ENCODE measurements around the gene SYT2.
"Not testable (repeated sequence)": the region's sequence is repeated elsewhere in the genome, so short reads cannot be mapped to it uniquely, and the experiment has no call there.

The SYT2 gene

GRCh38 chr1:202710070-202711045, at the start of gene SYT2:
Gene SYT2, minus strand, starts transcription at chr1:202710454. Its CDS starts 104,682 bp downstream, at chr1:202605772.
- Histone ChIP-seq H3K4me1 (ENCODE audit: control insufficient read depth, insufficient read depth, low read length) (peaks cover 29% of the 10 kb centered on the region), H3K36me3 (ENCODE audit: control insufficient read depth, insufficient read depth, low read length) (no peaks in the 10 kb centered on the region), H3K4me3 (ENCODE audit: low read depth, low read length) (peak within 1 kb of the TSS; percentile 84), H3K9ac (ENCODE audit: low read length) (peak within 1 kb of the TSS; percentile 66), H3K27ac (ENCODE audit: low read depth, low read length) (no peak within 1 kb of the TSS), H3K27me3 (ENCODE audit: control insufficient read depth, insufficient read depth, low read length) (peaks cover 79% of the 10 kb centered on the region), H3K9me3 (ENCODE audit: control insufficient read depth, insufficient read depth, low read depth, low read length) (no peaks in the 10 kb centered on the region)

- no peaks in the 10 kb centered on the region for H3K4me1 ChIP-seq (ENCODE audit: control insufficient read depth, insufficient read depth, low read length)
- H3K4me3 ChIP-seq (ENCODE audit: low read depth, low read length), result no peak overlapping the region
- H3K9me3 ChIP-seq (ENCODE audit: control insufficient read depth, insufficient read depth, low read depth, low read length), result no peaks in the 10 kb centered on the region
- peaks cover 100% of the 10 kb centered on the region for H3K36me3 ChIP-seq (ENCODE audit: control insufficient read depth, insufficient read depth, low read length)
- H3K9ac ChIP-seq (ENCODE audit: low read length), result no peak overlapping the region
- H3K27ac ChIP-seq (ENCODE audit: low read depth, low read length), result no peak overlapping the region
- H3K27me3 ChIP-seq (ENCODE audit: control insufficient read depth, insufficient read depth, low read length), result no peaks in the 10 kb centered on the region
These were observed 46.1 kb upstream of the SYT2 start for GRCh38 chr1:202756391-202756790.

- Histone ChIP-seq H3K4me3 (ENCODE audit: low read depth, low read length) (no peak overlapping the region), H3K4me1 (ENCODE audit: control insufficient read depth, insufficient read depth, low read length) (no peaks in the 10 kb centered on the region), H3K27ac (ENCODE audit: low read depth, low read length) (no peak overlapping the region), H3K36me3 (ENCODE audit: control insufficient read depth, insufficient read depth, low read length) (peaks cover 100% of the 10 kb centered on the region), H3K27me3 (ENCODE audit: control insufficient read depth, insufficient read depth, low read length) (no peaks in the 10 kb centered on the region), H3K9me3 (ENCODE audit: control insufficient read depth, insufficient read depth, low read depth, low read length) (no peaks in the 10 kb centered on the region), H3K9ac (ENCODE audit: low read length) (no peak overlapping the region)
These were observed 44.0 kb upstream of the SYT2 start for GRCh38 chr1:202754293-202754692.

- no peak overlapping the region for H3K27ac ChIP-seq (ENCODE audit: low read depth, low read length)
- no peaks in the 10 kb centered on the region for H3K9me3 ChIP-seq (ENCODE audit: control insufficient read depth, insufficient read depth, low read depth, low read length)
- no peak overlapping the region for H3K9ac ChIP-seq (ENCODE audit: low read length)
- H3K4me1 ChIP-seq (ENCODE audit: control insufficient read depth, insufficient read depth, low read length), result no peaks in the 10 kb centered on the region
- peaks cover 100% of the 10 kb centered on the region for H3K36me3 ChIP-seq (ENCODE audit: control insufficient read depth, insufficient read depth, low read length)
- no peak overlapping the region for H3K4me3 ChIP-seq (ENCODE audit: low read depth, low read length)
- H3K27me3 ChIP-seq (ENCODE audit: control insufficient read depth, insufficient read depth, low read length), result no peaks in the 10 kb centered on the region
These were observed 42.5 kb upstream of the SYT2 start for GRCh38 chr1:202752774-202753173.

- H3K4me1 ChIP-seq (ENCODE audit: control insufficient read depth, insufficient read depth, low read length), result no peaks in the 10 kb centered on the region
- H3K36me3 ChIP-seq (ENCODE audit: control insufficient read depth, insufficient read depth, low read length), result peaks cover 99% of the 10 kb centered on the region
- no peaks in the 10 kb centered on the region for H3K9me3 ChIP-seq (ENCODE audit: control insufficient read depth, insufficient read depth, low read depth, low read length)
- H3K27me3 ChIP-seq (ENCODE audit: control insufficient read depth, insufficient read depth, low read length), result no peaks in the 10 kb centered on the region
- no peak overlapping the region for H3K9ac ChIP-seq (ENCODE audit: low read length)
- no peak overlapping the region for H3K4me3 ChIP-seq (ENCODE audit: low read depth, low read length)
- H3K27ac ChIP-seq (ENCODE audit: low read depth, low read length), result no peak overlapping the region
These were observed 40.5 kb upstream of the SYT2 start for GRCh38 chr1:202750761-202751160.

GRCh38 chr1:202750024-202750423, 39.8 kb upstream of the SYT2 start:
- Histone ChIP-seq H3K36me3 (ENCODE audit: control insufficient read depth, insufficient read depth, low read length) (peaks cover 99% of the 10 kb centered on the region), H3K9ac (ENCODE audit: low read length) (no peak overlapping the region), H3K27ac (ENCODE audit: low read depth, low read length) (no peak overlapping the region), H3K27me3 (ENCODE audit: control insufficient read depth, insufficient read depth, low read length) (no peaks in the 10 kb centered on the region), H3K4me1 (ENCODE audit: control insufficient read depth, insufficient read depth, low read length) (no peaks in the 10 kb centered on the region), H3K9me3 (ENCODE audit: control insufficient read depth, insufficient read depth, low read depth, low read length) (no peaks in the 10 kb centered on the region), H3K4me3 (ENCODE audit: low read depth, low read length) (no peak overlapping the region)

GRCh38 chr1:202745323-202745888, 35.2 kb upstream of the SYT2 start:
- Histone ChIP-seq H3K27me3 (ENCODE audit: control insufficient read depth, insufficient read depth, low read length) (no peaks in the 10 kb centered on the region), H3K9me3 (ENCODE audit: control insufficient read depth, insufficient read depth, low read depth, low read length) (no peaks in the 10 kb centered on the region), H3K9ac (ENCODE audit: low read length) (no peak overlapping the region), H3K4me1 (ENCODE audit: control insufficient read depth, insufficient read depth, low read length) (no peaks in the 10 kb centered on the region), H3K36me3 (ENCODE audit: control insufficient read depth, insufficient read depth, low read length) (peaks cover 95% of the 10 kb centered on the region), H3K4me3 (ENCODE audit: low read depth, low read length) (no peak overlapping the region), H3K27ac (ENCODE audit: low read depth, low read length) (no peak overlapping the region)

GRCh38 chr1:202744770-202745169, 34.5 kb upstream of the SYT2 start:
- H3K9me3 ChIP-seq (ENCODE audit: control insufficient read depth, insufficient read depth, low read depth, low read length); H3K9ac ChIP-seq (ENCODE audit: low read length); H3K4me3 ChIP-seq (ENCODE audit: low read depth, low read length); H3K27ac ChIP-seq (ENCODE audit: low read depth, low read length); H3K4me1 ChIP-seq (ENCODE audit: control insufficient read depth, insufficient read depth, low read length); H3K27me3 ChIP-seq (ENCODE audit: control insufficient read depth, insufficient read depth, low read length): not testable (repeated sequence)
- H3K36me3 ChIP-seq (ENCODE audit: control insufficient read depth, insufficient read depth, low read length), result peaks cover 89% of the 10 kb centered on the region

GRCh38 chr1:202742496-202742895, 32.2 kb upstream of the SYT2 start:
- no peak overlapping the region for H3K9ac ChIP-seq (ENCODE audit: low read length)
- H3K36me3 ChIP-seq (ENCODE audit: control insufficient read depth, insufficient read depth, low read length), result peaks cover 84% of the 10 kb centered on the region
- H3K9me3 ChIP-seq (ENCODE audit: control insufficient read depth, insufficient read depth, low read depth, low read length), result no peaks in the 10 kb centered on the region
- H3K4me3 ChIP-seq (ENCODE audit: low read depth, low read length), result no peak overlapping the region
- H3K27me3 ChIP-seq (ENCODE audit: control insufficient read depth, insufficient read depth, low read length), result no peaks in the 10 kb centered on the region
- no peak overlapping the region for H3K27ac ChIP-seq (ENCODE audit: low read depth, low read length)
- no peaks in the 10 kb centered on the region for H3K4me1 ChIP-seq (ENCODE audit: control insufficient read depth, insufficient read depth, low read length)

- no peak overlapping the region for H3K4me3 ChIP-seq (ENCODE audit: low read depth, low read length)
- no peak overlapping the region for H3K9ac ChIP-seq (ENCODE audit: low read length)
- H3K4me1 ChIP-seq (ENCODE audit: control insufficient read depth, insufficient read depth, low read length), result no peaks in the 10 kb centered on the region
- no peak overlapping the region for H3K27ac ChIP-seq (ENCODE audit: low read depth, low read length)
- peaks cover 99% of the 10 kb centered on the region for H3K36me3 ChIP-seq (ENCODE audit: control insufficient read depth, insufficient read depth, low read length)
- H3K9me3 ChIP-seq (ENCODE audit: control insufficient read depth, insufficient read depth, low read depth, low read length), result no peaks in the 10 kb centered on the region
- H3K27me3 ChIP-seq (ENCODE audit: control insufficient read depth, insufficient read depth, low read length), result no peaks in the 10 kb centered on the region
These were observed 23.0 kb upstream of the SYT2 start for GRCh38 chr1:202733251-202733650.

GRCh38 chr1:202728951-202729350, 18.7 kb upstream of the SYT2 start:
- H3K9ac ChIP-seq (ENCODE audit: low read length), result no peak overlapping the region
- H3K36me3 ChIP-seq (ENCODE audit: control insufficient read depth, insufficient read depth, low read length), result peaks cover 97% of the 10 kb centered on the region
- H3K4me1 ChIP-seq (ENCODE audit: control insufficient read depth, insufficient read depth, low read length), result no peaks in the 10 kb centered on the region
- no peaks in the 10 kb centered on the region for H3K27me3 ChIP-seq (ENCODE audit: control insufficient read depth, insufficient read depth, low read length)
- no peak overlapping the region for H3K4me3 ChIP-seq (ENCODE audit: low read depth, low read length)
- no peaks in the 10 kb centered on the region for H3K9me3 ChIP-seq (ENCODE audit: control insufficient read depth, insufficient read depth, low read depth, low read length)
- H3K27ac ChIP-seq (ENCODE audit: low read depth, low read length), result no peak overlapping the region

All from HUES6 (cell line).